Measurements from ENCODE around the gene APH1A. TPM values are rescaled to one million over a fixed set of nuclear protein-coding genes. Genes with fewer than 3 reads are reported as not detected.

APH1A gene
- total RNA-seq, 2 experiments from 2014 or later = 115 to 122 TPM

DNA sequence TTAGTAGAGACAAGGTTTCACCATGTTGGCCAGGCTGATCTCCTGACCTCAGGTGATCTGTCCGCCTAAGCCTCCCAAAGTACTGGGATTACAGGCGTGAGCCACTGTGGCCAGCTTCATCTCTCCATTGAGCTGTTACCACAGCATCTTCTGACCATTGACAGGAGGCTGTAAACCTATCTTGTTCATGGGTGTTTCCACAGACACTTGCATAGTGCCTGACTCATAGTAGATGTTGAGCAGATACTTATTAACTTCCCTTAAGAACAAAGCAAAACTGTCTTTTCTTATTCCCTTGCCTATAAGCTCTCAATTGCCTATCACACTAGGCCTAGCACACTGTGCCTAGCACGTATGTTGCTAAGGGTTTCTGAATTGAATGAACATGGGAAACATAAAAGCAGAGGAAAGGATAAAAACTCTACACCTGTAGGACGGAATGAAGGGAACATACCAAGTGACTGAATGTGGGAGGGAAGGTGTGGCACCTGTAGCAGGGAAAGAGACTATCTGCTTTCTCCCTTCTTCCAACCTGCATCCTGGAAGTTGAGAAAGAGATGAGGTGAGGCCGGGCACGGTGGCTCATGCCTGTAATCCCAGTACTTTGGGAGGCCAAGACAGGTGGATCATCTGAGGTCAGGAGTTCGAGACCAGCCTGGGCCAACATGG, 2.6 kb upstream of the APH1A start:
- Mint-ChIP-seq H3K36me3 (ENCODE audit: low read depth) (peaks cover 37% of the 10 kb centered on the region), H3K4me3 (no peak overlapping the region), H3K27me3 (no peaks in the 10 kb centered on the region), H3K27ac (no peak overlapping the region), H3K9me3 (no peaks in the 10 kb centered on the region), H3K4me1 (ENCODE audit: low read depth) (peaks cover 31% of the 10 kb centered on the region)
- H3K36me3 ChIP-seq (ENCODE audit: insufficient read depth, low read length) = peaks cover 11% of the 10 kb centered on the region
- H3K4me1 ChIP-seq (ENCODE audit: insufficient read depth, low read length) = peaks cover 29% of the 10 kb centered on the region
- intact Hi-C loops (cut with DNase I, micrococcal nuclease) = no loop called here
- H3K4me3 ChIP-seq (ENCODE audit: low read length) = no peak overlapping the region
- TF ChIP-seq CTCF (IDR thresholded peaks at IDR 0.05) = no peak
- H3K27ac ChIP-seq (ENCODE audit: low read depth in 1 of 2, low read length in 2 of 2) = no peak overlapping the region
- no peaks in the 10 kb centered on the region for H3K9me3 ChIP-seq (ENCODE audit: control insufficient read depth in 1 of 2, insufficient read depth in 1 of 2, low read length in 2 of 2)
- DNase-seq = no peak
- H3K27me3 ChIP-seq (ENCODE audit: control insufficient read depth in 1 of 2, insufficient read depth in 2 of 2, low read length in 2 of 2) = no peaks in the 10 kb centered on the region
- CTCF ChIA-PET = no interaction called here
- POLR2A ChIA-PET = no interaction called here
- ATAC-seq (ENCODE audit: poor library complexity) = no peak

- Mint-ChIP-seq H3K9me3 (no peaks in the 10 kb centered on the region), H3K4me3 (peak overlapping the region; percentile 99), H3K27ac (peak overlapping the region; percentile 91), H3K4me1 (ENCODE audit: low read depth) (peaks cover 38% of the 10 kb centered on the region), H3K36me3 (ENCODE audit: low read depth) (peaks cover 56% of the 10 kb centered on the region), H3K27me3 (no peaks in the 10 kb centered on the region)
- intact Hi-C loops (cut with DNase I, micrococcal nuclease) = loop anchor here (1.0 to 2.0 kb wide), 5 partner anchors 13 to 51 kb away; partner anchors contain the start of genes CIART (in 2 of the 2), MRPS21 (in 1 of the 2) and PRPF3 (in 1 of the 2)
- POLR2A ChIA-PET = interaction anchor here (0.7 to 2.6 kb wide), 11 partner anchors 9 to 382 kb away, joined by 3 to 45 read pairs (median 7); partner anchors contain the start of genes ANP32E, CIART and RPRD2
- H3K4me3 ChIP-seq (ENCODE audit: low read length) = peak overlapping the region; percentile 95
- peaks cover 29% of the 10 kb centered on the region for H3K4me1 ChIP-seq (ENCODE audit: insufficient read depth, low read length)
- ATAC-seq (ENCODE audit: poor library complexity) (no peak), DNase-seq (no peak)
- H3K36me3 ChIP-seq (ENCODE audit: insufficient read depth, low read length) = peaks cover 30% of the 10 kb centered on the region
- CTCF ChIA-PET = interaction anchor here (0.5 to 3.1 kb wide), 4 partner anchors 12 to 49 kb away, joined by 4 to 18 read pairs (median 6); no protein-coding TSS in a partner anchor
- no peaks in the 10 kb centered on the region for H3K27me3 ChIP-seq (ENCODE audit: control insufficient read depth in 1 of 2, insufficient read depth in 2 of 2, low read length in 2 of 2)
- no peak for TF ChIP-seq CTCF (IDR thresholded peaks at IDR 0.05)
- peak overlapping the region; percentile 91 to 96 for H3K27ac ChIP-seq (ENCODE audit: low read depth in 1 of 2, low read length in 2 of 2)
- H3K9me3 ChIP-seq (ENCODE audit: control insufficient read depth in 1 of 2, insufficient read depth in 1 of 2, low read length in 2 of 2) = no peaks in the 10 kb centered on the region
These were observed 635 bp upstream of the APH1A start for GRCh38 chr1:150269451-150269850.

- peaks cover 38% of the 10 kb centered on the region for H3K4me1 Mint-ChIP-seq (ENCODE audit: low read depth)
- peak in 12 of 14 experiments; percentile 26 to 74 (median 42) for DNase-seq
- peak overlapping the region; percentile 99 for H3K4me3 Mint-ChIP-seq
- peak; percentile 61 for ATAC-seq (ENCODE audit: poor library complexity)
- peaks cover 52% of the 10 kb centered on the region for H3K36me3 Mint-ChIP-seq (ENCODE audit: low read depth)
- ChIA-PET CTCF (interaction anchor here (1.4 to 3.1 kb wide), 3 partner anchors 12 to 18 kb away, joined by 4 to 18 read pairs (median 5); no protein-coding TSS in a partner anchor), POLR2A (interaction anchor here (1.0 to 2.6 kb wide), 6 partner anchors 13 to 381 kb away, joined by 3 to 45 read pairs (median 12); partner anchors contain the start of genes ANP32E, CIART and RPRD2)
- H3K27me3 Mint-ChIP-seq = no peaks in the 10 kb centered on the region
- Histone ChIP-seq H3K4me1 (ENCODE audit: insufficient read depth, low read length) (peaks cover 29% of the 10 kb centered on the region), H3K9me3 (ENCODE audit: control insufficient read depth in 1 of 2, insufficient read depth in 1 of 2, low read length in 2 of 2) (no peaks in the 10 kb centered on the region), H3K27me3 (ENCODE audit: control insufficient read depth in 1 of 2, insufficient read depth in 2 of 2, low read length in 2 of 2) (no peaks in the 10 kb centered on the region), H3K4me3 (ENCODE audit: low read length) (peak overlapping the region; percentile 95), H3K27ac (ENCODE audit: low read depth in 1 of 2, low read length in 2 of 2) (peak overlapping the region; percentile 91 to 96), H3K36me3 (ENCODE audit: insufficient read depth, low read length) (peaks cover 31% of the 10 kb centered on the region)
- peak overlapping the region; percentile 91 for H3K27ac Mint-ChIP-seq
- TF ChIP-seq CTCF (IDR thresholded peaks at IDR 0.05) = no peak
- intact Hi-C loops (cut with DNase I, micrococcal nuclease) = loop anchor here (1.0 to 2.0 kb wide), 5 partner anchors 14 to 52 kb away; partner anchors contain the start of genes ANP32E (in 1 of the 2), CIART (in 1 of the 2), MRPS21 (in 1 of the 2) and PRPF3 (in 1 of the 2)
- no peaks in the 10 kb centered on the region for H3K9me3 Mint-ChIP-seq
These were observed 494 bp downstream of the APH1A start for GRCh38 chr1:150268340-150268704.

All from CD4-positive, alpha-beta T cell (primary cell).